Pancreas (tissue), 10 donors: Measurements from ENCODE around the gene PLXDC1. TPM values are rescaled to one million over a fixed set of nuclear protein-coding genes. Genes with fewer than 3 reads are reported as not detected.
A peak's percentile ranks its signal among the peaks of the same experiment; 100 is the strongest.

Experiments used
- ATAC-seq, 4 donors: fragments of 200-7000 bp; cut with Tn5 transposase; one replicate each; pipeline versions ENCODE4 v1.8.0 to v1.9.1; 2020; ENCODE audit warnings: mild to moderate bottlenecking in 4 of 4, moderate library complexity in 4 of 4
- DNase-seq, 6 donors: peaks; one replicate each; pipeline ENCODE4 v3.0.0-alpha.2; 2020
- FAIRE-seq: peaks from 2 replicates; lab custom pipeline; 2012; peaks lifted over from hg19 to GRCh38; lab: Jason Lieb, UNC
- H3K27ac ChIP-seq, 4 donors: fragments of 200-600 bp; sonication (generic); 1 replicate in 3 of 4; 2 replicates in 1 of 4; pipeline versions ENCODE4 v1.5.0 to v1.8.0; 2020
- H3K27me3 ChIP-seq, 4 donors: fragments of 200-600 bp; one replicate each; pipeline ENCODE4 v1.8.0; 2021
- H3K36me3 ChIP-seq, 3 donors: fragments of 200-600 bp; sonication (generic) in 1 of 3; one replicate each; pipeline versions ENCODE4 v1.5.0 to v1.8.0; 2020 to 2021
- H3K4me1 ChIP-seq, 3 donors: fragments of 200-600 bp; one replicate each; pipeline ENCODE4 v1.8.0; 2021
- H3K4me3 ChIP-seq, 4 donors: fragments of 200-600 bp; sonication (generic) in 2 of 4; one replicate each; pipeline versions ENCODE4 v1.5.0 to v1.8.0; 2020 to 2021
- H3K9me3 ChIP-seq, 4 donors: fragments of 200-600 bp; one replicate each; pipeline ENCODE4 v1.8.0; 2021
- WGBS, 2 donors: extraction: QIAGEN DNeasy Blood & Tissue Kit; methylation state at CpG; one replicate each; pipeline ENCODE4 v1.1.7; 2013; 5-methylcytosine and 5-hydroxymethylcytosine counted together
- intact Hi-C, 3 donors: fragments of 100-400 bp; cut with DNase I; formaldehyde crosslinking; loops; one replicate each; pipeline versions ENCODE4 v1.11.1 to v1.14.2; 2022
- polyA plus RNA-seq, 2 donors: library from polyadenylated mRNA; stranded (reverse); fragments of 200-250 nt; gene quantifications; one replicate each; pipeline ENCODE4 v1.2.3, GENCODE V29; 2013
- total RNA-seq, 6 donors: library from RNA; stranded (reverse); fragmentation: NEBNext Ultra II Directional in 4 of 6; extraction: Animal tissue kit (Norgen Biotek cat#: 25700) in 4 of 6; gene quantifications; one replicate each; pipeline versions ENCODE4 v1.2.1 to v1.2.4, GENCODE V29; 2021 to 2023
- TF ChIP-seq, protein P1 (sequence below), 4 donors: fragments of 200-600 bp; sonication (generic) in 3 of 4; IDR thresholded peaks; one replicate each; pipeline versions ENCODE4 v1.5.0 to v1.8.0; 2021; ENCODE audit warnings: antibody characterized with exemption in 4 of 4
- donor health status: healthy with polysubstance abuse.
- donor health status: DM: no; HTN: no; CAD: no; lungs with moderate emphysema.
- donor health status: DM: no; HTN: no; CAD: no.
- donor health status: control.
- donor health status: control.
- donor health status: Bipolar disorder and iron deficiency.
- donor health status: DM: yes; HTN: yes; CAD: no.
- donor health status: DM: no; HTN: no; CAD: no.
- donor health status: DM: no; HTN: no; CAD: no.
- donor health status: DM: yes; HTN: yes; CAD: no.

The PLXDC1 gene
- total and polyA plus RNA-seq, 8 donors = 0.88 to 5.6 (median 1.9) TPM

DNA sequence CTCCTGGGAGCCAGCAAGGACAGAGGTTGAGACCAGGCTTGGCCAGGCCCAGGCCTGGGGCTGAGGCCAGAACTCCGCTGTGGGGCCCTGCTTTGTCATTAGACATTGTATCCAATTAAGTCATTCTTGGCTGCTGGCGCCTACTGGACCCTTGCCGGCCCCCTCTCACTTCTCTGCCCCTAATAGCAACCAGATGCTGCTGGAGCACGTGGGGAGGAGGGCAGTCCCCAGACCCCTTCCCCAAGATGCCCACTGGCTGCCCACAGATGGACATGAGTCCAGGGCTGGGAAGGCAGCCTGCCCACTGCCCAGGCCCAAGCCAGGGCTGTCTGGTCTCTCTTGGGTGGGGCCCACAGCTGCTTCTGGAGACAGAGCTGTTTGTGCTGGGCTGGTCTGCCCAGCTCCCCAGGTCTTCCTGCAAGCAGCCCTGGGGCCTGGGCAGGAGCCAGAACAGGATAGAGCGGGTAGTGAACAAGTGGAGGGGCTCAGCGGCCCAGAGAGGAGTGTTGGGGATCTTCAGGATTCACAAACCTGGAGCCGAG, 7.8 kb downstream of the PLXDC1 start:
- DNase-seq (peak in 4 of 6 donors; percentile 26 to 68 (median 43)), FAIRE-seq (no peak), ATAC-seq (peak in 2 of 4 donors; percentile 4 to 6)
- Histone ChIP-seq H3K27ac (peak overlapping the region in 2 of 4 donors; percentile 62 to 72), H3K27me3 (no peaks in the 10 kb centered on the region), H3K36me3 (no peaks in the 10 kb centered on the region), H3K4me1 (peaks cover 0 to 11% (median 0%) of the 10 kb centered on the region in 3 donors), H3K4me3 (no peak overlapping the region), H3K9me3 (no peaks in the 10 kb centered on the region)
- intact Hi-C loops = no loop called here
- 85 to 92% methylated on average over 7 of the region's 7 CpGs for WGBS, 2 donors
- TF ChIP-seq, protein P1, sequence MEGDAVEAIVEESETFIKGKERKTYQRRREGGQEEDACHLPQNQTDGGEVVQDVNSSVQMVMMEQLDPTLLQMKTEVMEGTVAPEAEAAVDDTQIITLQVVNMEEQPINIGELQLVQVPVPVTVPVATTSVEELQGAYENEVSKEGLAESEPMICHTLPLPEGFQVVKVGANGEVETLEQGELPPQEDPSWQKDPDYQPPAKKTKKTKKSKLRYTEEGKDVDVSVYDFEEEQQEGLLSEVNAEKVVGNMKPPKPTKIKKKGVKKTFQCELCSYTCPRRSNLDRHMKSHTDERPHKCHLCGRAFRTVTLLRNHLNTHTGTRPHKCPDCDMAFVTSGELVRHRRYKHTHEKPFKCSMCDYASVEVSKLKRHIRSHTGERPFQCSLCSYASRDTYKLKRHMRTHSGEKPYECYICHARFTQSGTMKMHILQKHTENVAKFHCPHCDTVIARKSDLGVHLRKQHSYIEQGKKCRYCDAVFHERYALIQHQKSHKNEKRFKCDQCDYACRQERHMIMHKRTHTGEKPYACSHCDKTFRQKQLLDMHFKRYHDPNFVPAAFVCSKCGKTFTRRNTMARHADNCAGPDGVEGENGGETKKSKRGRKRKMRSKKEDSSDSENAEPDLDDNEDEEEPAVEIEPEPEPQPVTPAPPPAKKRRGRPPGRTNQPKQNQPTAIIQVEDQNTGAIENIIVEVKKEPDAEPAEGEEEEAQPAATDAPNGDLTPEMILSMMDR (IDR thresholded peaks at IDR 0.05) = no peak

DNA sequence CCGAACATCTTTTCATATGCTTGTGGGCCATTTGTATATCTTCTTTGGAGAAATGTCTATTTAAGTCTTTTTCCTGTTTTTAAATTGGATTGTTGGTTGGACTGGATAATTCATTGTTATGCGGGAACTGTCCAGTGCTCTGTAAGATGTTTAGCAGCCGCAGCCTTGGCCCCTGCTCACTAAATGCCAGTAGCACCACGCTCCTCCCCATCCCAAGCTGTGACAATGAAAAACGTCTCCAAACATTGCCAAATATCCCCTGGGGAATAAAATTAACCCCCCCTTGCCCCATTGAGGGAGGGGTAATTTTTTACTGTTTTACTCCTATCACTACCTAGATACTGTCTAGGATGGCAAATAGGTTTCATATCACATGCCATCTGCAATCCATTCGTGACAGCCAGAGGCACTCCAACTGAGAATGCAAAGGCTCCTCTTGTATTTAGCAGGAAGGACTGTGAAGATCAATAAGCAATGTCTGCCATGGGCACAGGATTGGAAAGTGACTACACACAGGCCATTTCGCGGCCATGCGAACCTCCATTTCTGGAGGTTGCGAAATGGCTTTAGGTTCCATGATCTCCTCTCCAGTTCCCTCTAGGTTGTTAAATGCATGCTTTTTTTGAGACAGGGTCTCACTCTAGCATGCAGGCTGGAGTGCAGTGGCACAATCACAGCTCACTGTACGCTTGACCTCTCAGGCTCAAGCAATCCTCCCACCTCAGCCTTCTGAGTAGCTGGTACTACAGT, 9.3 kb downstream of the PLXDC1 start:
- FAIRE-seq (no peak), DNase-seq (no peak), ATAC-seq (no peak)
- Histone ChIP-seq H3K36me3 (no peaks in the 10 kb centered on the region), H3K27ac (no peak overlapping the region), H3K9me3 (no peaks in the 10 kb centered on the region), H3K4me3 (no peak overlapping the region), H3K4me1 (peaks cover 0 to 11% (median 0%) of the 10 kb centered on the region in 3 donors), H3K27me3 (no peaks in the 10 kb centered on the region)
- intact Hi-C loops = no loop called here
- 84 to 86% methylated on average over 11 of the region's 11 CpGs for WGBS, 2 donors
- TF ChIP-seq, protein P1 (IDR thresholded peaks at IDR 0.05) = no peak

DNA sequence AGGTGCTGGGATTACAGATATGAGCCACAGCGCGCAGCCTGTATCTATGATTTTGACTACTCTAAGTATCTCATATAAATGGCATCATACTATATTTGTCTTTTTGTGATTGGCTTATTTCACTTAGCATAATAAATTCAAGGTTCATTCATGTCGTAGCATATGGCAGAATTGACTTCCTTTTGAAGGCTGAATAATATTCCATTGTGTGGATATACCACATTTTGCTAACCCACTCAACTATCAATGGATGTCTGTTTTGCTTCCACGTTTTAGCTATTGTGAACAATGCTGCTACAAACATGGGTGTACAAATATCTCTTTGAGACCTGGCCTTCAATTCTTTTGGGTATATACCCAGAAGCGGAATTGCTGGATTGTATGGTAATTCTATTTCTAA, 10.1 kb downstream of the PLXDC1 start:
- FAIRE-seq = no peak
- WGBS, 2 donors = 92% methylated on average over 5 of the region's 5 CpGs

DNA sequence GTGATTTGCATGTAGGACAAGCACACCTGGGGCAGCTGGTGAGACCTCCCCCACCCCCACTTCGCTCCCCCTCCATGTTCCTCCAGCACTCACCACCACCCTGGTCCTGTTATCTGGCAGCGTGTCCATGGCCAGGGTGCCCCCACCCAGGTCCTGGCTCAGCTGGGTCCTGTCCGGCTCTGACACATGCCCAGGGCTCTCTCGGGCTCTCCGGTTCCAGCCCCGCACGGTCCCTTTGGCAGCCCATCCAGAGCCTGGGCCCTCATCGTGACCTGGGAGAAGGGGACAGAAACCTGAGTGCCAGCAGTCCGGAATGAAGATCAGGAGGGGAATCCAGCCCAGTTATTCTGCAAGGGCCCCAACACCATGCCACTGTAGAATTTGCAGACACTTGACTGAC, 11.9 kb downstream of the PLXDC1 start:
- no peak for FAIRE-seq
- DNase-seq = no peak
- TF ChIP-seq, protein P1 (IDR thresholded peaks at IDR 0.05) = no peak
- intact Hi-C loops = no loop called here
- Histone ChIP-seq H3K4me3 (no peak overlapping the region), H3K27me3 (no peaks in the 10 kb centered on the region), H3K9me3 (no peaks in the 10 kb centered on the region), H3K27ac (no peak overlapping the region), H3K4me1 (peaks cover 0 to 6% (median 0%) of the 10 kb centered on the region in 3 donors), H3K36me3 (no peaks in the 10 kb centered on the region)
- 91 to 92% methylated on average over 9 of the region's 9 CpGs for WGBS, 2 donors
- no peak for ATAC-seq

More for the DNA sequence above, 10.1 kb downstream of the PLXDC1 start:
- ATAC-seq (no peak), DNase-seq (no peak)
- Histone ChIP-seq H3K27me3 (no peaks in the 10 kb centered on the region), H3K9me3 (no peaks in the 10 kb centered on the region), H3K36me3 (no peaks in the 10 kb centered on the region), H3K4me1 (peaks cover 0 to 11% (median 0%) of the 10 kb centered on the region in 3 donors), H3K4me3 (no peak overlapping the region), H3K27ac (no peak overlapping the region)
- intact Hi-C loops = no loop called here
- TF ChIP-seq, protein P1 (IDR thresholded peaks at IDR 0.05) = no peak

DNA sequence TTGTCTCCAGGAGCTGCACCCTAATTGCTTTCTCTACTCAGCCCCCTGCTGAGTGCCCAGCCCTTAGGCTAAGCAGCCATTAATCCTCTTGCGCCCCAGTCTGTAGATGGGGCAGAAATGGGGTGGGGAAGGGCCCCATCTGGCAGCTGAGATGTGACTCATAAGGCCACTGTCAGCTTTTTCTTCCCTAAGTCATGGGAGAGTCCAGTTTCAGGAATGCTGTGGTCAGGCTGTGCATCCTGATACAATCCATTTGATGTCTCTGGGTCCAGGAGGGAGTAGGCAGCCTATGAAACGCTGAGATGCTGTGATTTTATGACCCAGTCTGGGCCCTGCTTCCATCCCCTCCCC, 12.3 kb downstream of the PLXDC1 start:
- 74 to 78% methylated on average over 2 of the region's 2 CpGs for WGBS, 2 donors
- Histone ChIP-seq H3K4me1 (peaks cover 0 to 2% (median 0%) of the 10 kb centered on the region in 3 donors), H3K27me3 (no peaks in the 10 kb centered on the region), H3K36me3 (no peaks in the 10 kb centered on the region), H3K27ac (no peak overlapping the region), H3K9me3 (no peaks in the 10 kb centered on the region), H3K4me3 (no peak overlapping the region)
- TF ChIP-seq, protein P1 (IDR thresholded peaks at IDR 0.05) = no peak
- intact Hi-C loops = no loop called here
- DNase-seq = no peak
- no peak for FAIRE-seq
- peak in 2 of 4 donors; percentile 43 to 45 for ATAC-seq
